Hematopoietic multipotent progenitor cell treated with erythropoietin and hydrocortisone succinate and interleukin-3 and kit ligand, for 4 days (in vitro differentiated cells): ENCODE results near the gene FADS2.
"Not testable (repeated sequence)": the region's sequence is repeated elsewhere in the genome, so short reads cannot be mapped to it uniquely, and the experiment has no call there.

Experiments
- DNase-seq: peaks from one replicate; pipeline ENCODE4 v3.0.0-alpha.2; 2015

The FADS2 gene

DNA sequence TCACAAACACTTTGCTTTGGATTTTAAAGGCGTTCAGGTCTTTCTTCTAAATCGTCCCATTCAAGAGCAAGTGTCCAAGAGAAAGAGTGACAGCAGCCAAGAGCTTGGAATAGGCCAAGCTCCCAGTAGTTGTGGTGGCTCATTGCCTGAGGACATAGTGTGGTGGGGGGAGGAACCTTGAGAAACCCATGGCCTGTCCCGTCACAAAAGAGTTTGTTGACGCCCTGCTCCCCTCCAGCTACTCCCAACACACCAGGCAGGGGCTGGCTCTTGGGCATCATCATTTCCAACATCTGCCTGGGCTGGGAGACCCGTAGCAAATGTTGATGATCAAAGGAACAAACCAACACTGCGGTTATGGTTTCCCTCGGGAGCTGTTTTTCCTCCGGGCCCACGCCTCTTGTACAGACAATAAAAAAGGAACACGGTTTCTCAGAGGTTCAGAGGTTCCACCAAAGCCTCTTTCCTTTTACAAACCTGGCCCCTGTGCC lies 42.5 kb downstream of the FADS2 start:
- no peak for DNase-seq

DNA sequence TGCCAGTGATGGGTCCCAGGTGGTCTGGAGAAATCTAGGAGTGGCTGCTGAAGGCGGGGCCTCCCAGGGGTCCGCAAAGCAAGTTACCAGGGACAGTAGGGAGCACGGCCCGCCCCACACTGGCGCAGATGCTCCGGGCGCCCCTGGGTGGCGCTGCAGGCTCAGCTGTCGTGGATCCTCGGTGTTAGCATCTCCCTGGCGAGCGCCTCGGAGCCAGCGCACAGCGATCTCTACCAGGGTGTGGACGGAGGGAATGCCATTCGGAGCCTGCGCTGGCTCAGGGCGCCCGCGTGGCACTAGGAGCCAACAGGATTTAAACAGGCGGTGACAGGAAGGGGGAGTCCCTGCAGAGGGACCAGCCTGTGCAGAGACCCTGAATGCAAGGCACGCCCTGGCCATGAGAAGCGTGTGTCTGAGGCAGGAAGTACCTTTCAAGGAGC lies 43.1 kb downstream of the FADS2 start:
- peak; percentile 92 for DNase-seq

DNA sequence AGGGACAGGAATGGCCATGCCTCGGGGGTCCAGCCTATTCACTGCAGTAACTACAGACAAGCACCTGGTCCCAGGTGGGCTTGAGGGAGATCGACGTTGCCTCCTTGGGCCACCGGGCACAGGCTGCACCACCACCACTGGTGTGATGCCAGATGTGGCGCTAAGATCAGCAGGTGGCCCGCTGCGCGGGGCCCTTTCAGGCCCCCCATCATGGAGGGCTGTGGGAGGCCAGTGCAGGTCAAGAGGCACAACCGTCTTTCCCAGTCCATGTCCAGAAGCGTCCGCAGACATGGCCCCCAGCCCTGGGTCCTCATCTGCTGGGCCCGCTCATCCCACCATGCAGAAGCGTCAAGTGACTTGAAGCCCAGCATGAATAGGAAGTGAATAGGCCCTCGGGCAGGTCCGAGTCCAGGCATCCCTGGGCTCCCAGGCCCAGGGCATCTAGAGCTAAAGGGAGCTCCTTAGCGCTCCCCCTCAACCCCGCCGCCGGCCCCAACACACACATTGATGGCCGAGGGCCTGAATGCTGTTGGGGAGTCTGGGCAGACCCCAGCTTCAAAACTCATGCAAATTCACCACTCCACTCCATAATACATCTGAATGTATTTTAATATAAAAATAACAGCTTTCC lies 45.0 kb downstream of the FADS2 start:
- no peak for DNase-seq

DNA sequence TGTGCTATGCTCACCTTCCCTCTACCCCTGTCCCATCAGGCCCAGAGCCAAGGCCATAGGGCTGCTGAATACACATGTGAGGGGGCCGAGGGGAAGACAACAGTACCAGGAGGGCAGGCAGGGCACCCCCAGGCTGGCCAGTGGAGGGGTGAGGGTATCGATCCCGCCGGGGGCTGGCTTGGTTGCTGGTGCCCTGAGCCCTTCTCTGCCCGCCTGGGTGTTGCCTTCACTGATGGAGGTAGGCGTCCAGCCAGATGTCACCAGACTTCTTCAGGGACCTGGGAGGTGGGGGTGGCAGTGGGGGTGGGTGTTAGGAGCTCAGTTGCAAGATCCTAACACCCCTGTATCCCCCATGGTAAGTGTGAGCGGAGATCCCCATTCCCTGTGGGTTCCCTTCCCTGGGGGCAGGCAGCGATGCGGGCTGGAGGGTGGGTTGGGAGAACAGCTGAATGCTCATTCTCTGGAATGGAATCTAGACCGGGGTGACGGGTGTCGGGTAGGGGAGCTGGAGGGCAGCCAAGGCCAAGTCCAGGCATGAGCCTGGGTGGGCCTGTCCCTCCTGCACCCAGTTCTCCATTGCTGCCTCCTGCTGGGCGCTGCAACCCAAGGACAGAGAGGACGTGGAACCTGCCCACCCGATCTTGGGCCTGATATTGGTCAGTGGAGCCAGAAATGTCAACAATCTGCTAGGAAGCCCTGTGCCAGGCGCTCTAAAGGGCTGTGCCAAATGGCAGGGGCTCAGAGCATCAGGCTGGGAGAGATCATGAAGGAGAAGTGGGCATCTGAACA lies 45.7 kb downstream of the FADS2 start:
- no peak for DNase-seq

GRCh38 chr11:61874377-61874809 lies 46.3 kb downstream of the FADS2 start:
- DNase-seq, result no peak

- DNase-seq, result no peak
Observed at GRCh38 chr11:61874853-61875252, 46.8 kb downstream of the FADS2 start.

GRCh38 chr11:61875698-61876097 lies 47.6 kb downstream of the FADS2 start:
- no peak for DNase-seq

DNA sequence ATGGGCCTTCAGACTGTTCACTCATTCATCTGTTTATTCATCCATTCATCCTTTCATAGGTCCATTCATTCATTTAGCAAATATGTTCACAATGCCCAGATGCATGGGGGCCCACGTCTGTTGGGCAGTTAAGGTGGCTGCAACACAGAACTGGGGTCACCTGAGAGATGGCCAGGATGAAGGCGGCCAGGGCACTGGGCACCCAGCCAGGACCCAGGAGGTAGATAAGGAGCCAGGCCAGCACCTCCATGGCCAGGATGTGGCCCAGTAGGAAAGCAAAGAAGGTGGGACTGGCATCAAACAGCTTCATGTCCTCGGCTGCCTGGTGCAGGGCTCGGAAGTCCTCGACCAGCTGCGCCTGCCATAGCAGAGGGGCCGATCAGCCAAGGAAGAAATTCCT lies 51.1 kb downstream of the FADS2 start:
- DNase-seq, result no peak

DNA sequence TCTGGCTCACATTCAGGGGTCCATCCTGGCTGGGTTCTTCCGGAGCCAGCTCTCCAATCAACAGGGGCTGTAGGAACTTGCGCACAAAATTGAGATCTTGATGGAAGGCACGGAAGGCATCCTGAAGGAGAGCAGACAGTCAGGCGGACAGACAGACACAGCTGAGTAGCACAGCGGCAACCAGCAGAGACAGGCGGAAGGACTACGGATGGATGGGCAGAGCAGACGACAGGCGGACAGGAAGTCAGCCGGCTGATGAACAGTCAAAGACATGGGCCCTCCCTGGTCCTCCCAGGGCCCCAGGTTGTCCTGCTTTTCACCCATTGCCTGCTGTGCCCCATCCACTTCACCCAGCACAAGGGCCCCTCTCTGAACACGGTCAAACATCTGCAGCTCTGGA lies 51.9 kb downstream of the FADS2 start:
- DNase-seq, result no peak

GRCh38 chr11:61880454-61880853 lies 52.4 kb downstream of the FADS2 start:
- no peak for DNase-seq

- no peak for DNase-seq
Observed at GRCh38 chr11:61881397-61881796, 53.3 kb downstream of the FADS2 start.

DNA sequence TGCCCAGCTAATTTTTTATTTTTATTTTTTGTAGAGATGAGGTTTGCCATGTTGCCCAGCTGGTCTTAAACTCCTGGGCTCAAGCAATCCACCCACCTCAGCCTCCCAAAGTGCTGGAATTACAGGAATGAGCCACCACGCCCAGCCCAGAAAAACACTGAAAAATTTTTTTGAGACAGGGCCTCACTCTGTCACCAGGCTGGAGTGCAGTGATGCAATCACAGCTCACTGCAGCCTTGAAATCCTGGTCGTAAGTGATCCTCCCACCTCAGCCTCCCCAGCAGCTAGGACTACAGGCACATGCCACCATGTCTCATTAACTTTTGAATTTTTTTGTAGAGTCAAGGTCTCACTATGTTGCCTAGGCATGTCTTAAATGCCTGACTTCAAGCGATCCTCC lies 54.2 kb downstream of the FADS2 start:
- not testable (repeated sequence) for DNase-seq

- DNase-seq, result no peak
Observed at GRCh38 chr11:61882879-61883278, 54.8 kb downstream of the FADS2 start.

- DNase-seq, result no peak
Observed at GRCh38 chr11:61883327-61883726, 55.2 kb downstream of the FADS2 start.

DNA sequence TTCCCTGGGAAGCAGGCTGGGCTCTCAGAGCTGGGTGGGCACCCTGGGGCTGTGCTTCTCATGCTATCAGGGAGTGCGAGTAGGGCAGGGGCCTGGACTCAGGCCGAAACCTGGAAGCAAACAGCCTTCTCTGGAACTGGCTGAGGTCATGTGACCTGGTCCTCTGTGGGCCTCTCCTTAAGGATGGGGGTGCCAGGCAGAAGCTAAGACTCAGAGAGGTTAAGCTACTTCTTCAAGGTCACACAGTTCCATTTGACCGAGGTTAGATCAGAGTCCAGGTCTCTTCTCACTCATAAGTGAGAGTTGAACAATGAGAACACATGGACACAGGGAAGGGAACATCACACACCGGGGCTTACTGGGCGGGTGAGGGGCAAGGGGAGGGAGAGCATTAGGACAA lies 55.8 kb downstream of the FADS2 start:
- DNase-seq, result no peak

GRCh38 chr11:61885166-61885778 lies 57.2 kb downstream of the FADS2 start:
- peak; percentile 68 for DNase-seq

GRCh38 chr11:61885784-61886580 lies 57.9 kb downstream of the FADS2 start:
- no peak for DNase-seq

DNA sequence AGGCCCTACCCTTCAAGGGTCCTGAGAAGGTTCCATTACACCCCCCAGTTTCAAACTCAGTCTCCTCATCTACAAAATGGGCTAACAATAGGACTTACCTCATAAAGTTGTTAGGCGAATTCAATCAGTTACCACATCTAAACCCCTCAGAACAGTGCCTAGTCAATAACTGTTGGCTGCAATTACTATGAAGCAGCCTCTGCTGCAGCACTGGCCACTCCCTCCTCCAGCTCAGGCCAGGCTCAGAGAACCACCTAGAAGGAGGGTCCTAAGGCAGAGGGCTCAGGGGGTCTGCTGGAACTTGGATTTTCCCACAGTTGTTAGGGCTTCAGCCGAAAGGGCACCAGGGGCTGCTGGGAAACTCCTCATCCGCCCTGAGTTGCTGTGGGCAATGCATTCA lies 58.5 kb downstream of the FADS2 start:
- no peak for DNase-seq

- no peak for DNase-seq
Observed at GRCh38 chr11:61887839-61888494, 59.9 kb downstream of the FADS2 start.

GRCh38 chr11:61888590-61888989 lies 60.5 kb downstream of the FADS2 start:
- no peak for DNase-seq

DNA sequence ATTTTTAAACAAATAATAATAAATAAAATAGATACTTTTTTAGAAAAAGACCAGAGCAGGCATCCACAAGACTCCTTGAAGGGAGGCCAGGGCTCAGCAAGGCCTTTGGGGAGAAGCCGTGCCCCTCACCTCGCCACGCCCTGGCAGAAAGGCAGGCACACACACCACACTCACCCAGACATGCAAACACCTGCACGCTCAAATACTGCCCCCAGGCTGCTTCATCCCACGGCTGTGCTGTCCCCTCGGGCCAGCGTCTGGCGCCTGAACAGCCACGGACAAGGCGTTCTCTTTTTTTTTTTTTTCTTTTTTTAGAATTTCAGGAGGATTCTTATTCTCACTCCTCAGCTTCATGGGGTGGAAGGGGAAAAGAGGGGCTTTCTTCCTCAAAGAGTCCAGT lies 61.7 kb downstream of the FADS2 start:
- DNase-seq, result no peak

- peak; percentile 65 for DNase-seq
Observed at GRCh38 chr11:61890529-61891330, 62.6 kb downstream of the FADS2 start.
